ENCODE results near the gene NEAT1.

NEAT1 gene

DNA sequence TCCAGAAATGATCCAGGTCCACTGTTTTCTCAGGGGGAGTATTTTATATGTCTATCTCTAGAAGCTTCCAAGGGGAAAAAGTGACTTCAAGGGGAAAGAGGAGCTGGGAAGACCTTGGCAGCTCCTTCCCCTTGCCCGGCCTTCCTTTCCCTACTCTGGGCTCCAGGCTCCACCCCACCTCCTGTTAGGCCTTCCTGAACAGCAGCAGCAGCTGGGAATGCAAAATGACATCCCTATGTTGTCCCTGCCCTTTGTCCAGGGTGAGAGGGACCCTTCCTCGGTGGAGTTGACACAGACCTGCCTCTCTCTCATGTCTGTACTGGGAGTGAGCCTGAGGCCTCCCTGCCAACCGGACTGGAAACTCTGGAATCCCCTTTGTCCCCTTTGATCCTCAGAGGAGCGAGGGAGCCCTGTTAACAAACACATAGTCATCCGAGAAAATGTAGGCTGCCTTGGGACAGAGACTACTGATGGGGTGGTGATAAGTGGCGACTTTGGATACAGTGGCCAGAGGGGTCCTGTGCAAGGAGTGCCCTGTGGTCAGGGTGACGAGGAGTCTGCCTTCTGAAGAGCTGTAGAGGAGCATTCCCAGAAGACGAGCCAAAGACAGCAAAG, 67.2 kb downstream of the NEAT1 start:
- H3K36me3 ChIP-seq (replicated peaks; ENCODE audit: insufficient read depth, low read length) = no peaks in the 10 kb centered on the region
- H4K20me1 ChIP-seq (ENCODE audit: insufficient read depth, low read length) = no peaks in the 10 kb centered on the region
- no peaks in the 10 kb centered on the region for H3K27me3 ChIP-seq (replicated peaks; ENCODE audit: insufficient read depth, low read length)
- H3K4me2 ChIP-seq (ENCODE audit: low read depth, low read length) = no peak overlapping the region
- no peak for TF ChIP-seq EZH2phosphoT487 (IDR thresholded peaks at IDR 0.05; ENCODE audit: low read length)
- TF ChIP-seq, protein P1, sequence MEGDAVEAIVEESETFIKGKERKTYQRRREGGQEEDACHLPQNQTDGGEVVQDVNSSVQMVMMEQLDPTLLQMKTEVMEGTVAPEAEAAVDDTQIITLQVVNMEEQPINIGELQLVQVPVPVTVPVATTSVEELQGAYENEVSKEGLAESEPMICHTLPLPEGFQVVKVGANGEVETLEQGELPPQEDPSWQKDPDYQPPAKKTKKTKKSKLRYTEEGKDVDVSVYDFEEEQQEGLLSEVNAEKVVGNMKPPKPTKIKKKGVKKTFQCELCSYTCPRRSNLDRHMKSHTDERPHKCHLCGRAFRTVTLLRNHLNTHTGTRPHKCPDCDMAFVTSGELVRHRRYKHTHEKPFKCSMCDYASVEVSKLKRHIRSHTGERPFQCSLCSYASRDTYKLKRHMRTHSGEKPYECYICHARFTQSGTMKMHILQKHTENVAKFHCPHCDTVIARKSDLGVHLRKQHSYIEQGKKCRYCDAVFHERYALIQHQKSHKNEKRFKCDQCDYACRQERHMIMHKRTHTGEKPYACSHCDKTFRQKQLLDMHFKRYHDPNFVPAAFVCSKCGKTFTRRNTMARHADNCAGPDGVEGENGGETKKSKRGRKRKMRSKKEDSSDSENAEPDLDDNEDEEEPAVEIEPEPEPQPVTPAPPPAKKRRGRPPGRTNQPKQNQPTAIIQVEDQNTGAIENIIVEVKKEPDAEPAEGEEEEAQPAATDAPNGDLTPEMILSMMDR (IDR thresholded peaks at IDR 0.05; ENCODE audit: low read length) = no peak
- no peak for TF ChIP-seq EZH2 (optimal IDR thresholded peaks at IDR 0.05; ENCODE audit: low read depth, low read length)
- no peak overlapping the region for H2AFZ ChIP-seq (ENCODE audit: low read length)
- H3K4me3 ChIP-seq (ENCODE audit: low read length) = no peak overlapping the region
- peaks cover 17% of the 10 kb centered on the region; the same call in 1 of the 2 replicates for H3F3A ChIP-seq (ENCODE audit: insufficient read depth, low read length)
- H3K27ac ChIP-seq (ENCODE audit: low read length) = no peak overlapping the region
- no peak for DNase-seq
- no peaks in the 10 kb centered on the region for H3K9me2 ChIP-seq (replicated peaks; ENCODE audit: insufficient read depth, low read length)
- no peaks in the 10 kb centered on the region for H3K79me2 ChIP-seq (ENCODE audit: low read length)
- no peak overlapping the region for H3K9ac ChIP-seq (ENCODE audit: low read length)
- H3K4me1 ChIP-seq (ENCODE audit: low read length) = peaks cover 31% of the 10 kb centered on the region
- H3K9me3 ChIP-seq (replicated peaks; ENCODE audit: insufficient read depth, low read length) = no peaks in the 10 kb centered on the region

DNA sequence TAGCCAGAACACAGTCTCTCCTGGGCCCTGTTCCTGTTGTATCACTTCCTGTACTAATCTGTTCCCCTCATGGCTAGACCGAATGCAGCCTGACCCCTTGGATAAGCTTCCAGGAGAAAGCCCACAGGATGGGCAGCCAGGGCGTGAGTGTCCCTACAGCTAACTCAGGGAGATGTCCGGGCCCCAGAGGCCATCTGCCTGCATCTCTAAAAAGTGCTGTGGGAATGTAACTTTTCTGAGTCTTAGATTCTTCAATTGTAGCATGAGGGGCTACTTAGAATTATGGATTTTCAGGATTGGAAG, 68.5 kb downstream of the NEAT1 start:
- Histone ChIP-seq H3K4me2 (ENCODE audit: low read depth, low read length) (no peak overlapping the region), H3K4me1 (ENCODE audit: low read length) (peaks cover 33% of the 10 kb centered on the region), H3F3A (ENCODE audit: insufficient read depth, low read length) (peaks cover 18% of the 10 kb centered on the region), H3K27ac (ENCODE audit: low read length) (no peak overlapping the region), H3K9ac (ENCODE audit: low read length) (no peak overlapping the region), H3K9me2 (replicated peaks; ENCODE audit: insufficient read depth, low read length) (no peaks in the 10 kb centered on the region), H3K36me3 (replicated peaks; ENCODE audit: insufficient read depth, low read length) (no peaks in the 10 kb centered on the region), H3K27me3 (replicated peaks; ENCODE audit: insufficient read depth, low read length) (no peaks in the 10 kb centered on the region), H4K20me1 (ENCODE audit: insufficient read depth, low read length) (no peaks in the 10 kb centered on the region), H2AFZ (ENCODE audit: low read length) (no peak overlapping the region), H3K4me3 (ENCODE audit: low read length) (no peak overlapping the region), H3K9me3 (replicated peaks; ENCODE audit: insufficient read depth, low read length) (no peaks in the 10 kb centered on the region), H3K79me2 (ENCODE audit: low read length) (peaks cover 6% of the 10 kb centered on the region)
- TF ChIP-seq EZH2phosphoT487 (IDR thresholded peaks at IDR 0.05; ENCODE audit: low read length) (no peak), EZH2 (optimal IDR thresholded peaks at IDR 0.05; ENCODE audit: low read depth, low read length) (no peak)
- TF ChIP-seq, protein P1 (IDR thresholded peaks at IDR 0.05; ENCODE audit: low read length) = no peak
- no peak for DNase-seq

DNA sequence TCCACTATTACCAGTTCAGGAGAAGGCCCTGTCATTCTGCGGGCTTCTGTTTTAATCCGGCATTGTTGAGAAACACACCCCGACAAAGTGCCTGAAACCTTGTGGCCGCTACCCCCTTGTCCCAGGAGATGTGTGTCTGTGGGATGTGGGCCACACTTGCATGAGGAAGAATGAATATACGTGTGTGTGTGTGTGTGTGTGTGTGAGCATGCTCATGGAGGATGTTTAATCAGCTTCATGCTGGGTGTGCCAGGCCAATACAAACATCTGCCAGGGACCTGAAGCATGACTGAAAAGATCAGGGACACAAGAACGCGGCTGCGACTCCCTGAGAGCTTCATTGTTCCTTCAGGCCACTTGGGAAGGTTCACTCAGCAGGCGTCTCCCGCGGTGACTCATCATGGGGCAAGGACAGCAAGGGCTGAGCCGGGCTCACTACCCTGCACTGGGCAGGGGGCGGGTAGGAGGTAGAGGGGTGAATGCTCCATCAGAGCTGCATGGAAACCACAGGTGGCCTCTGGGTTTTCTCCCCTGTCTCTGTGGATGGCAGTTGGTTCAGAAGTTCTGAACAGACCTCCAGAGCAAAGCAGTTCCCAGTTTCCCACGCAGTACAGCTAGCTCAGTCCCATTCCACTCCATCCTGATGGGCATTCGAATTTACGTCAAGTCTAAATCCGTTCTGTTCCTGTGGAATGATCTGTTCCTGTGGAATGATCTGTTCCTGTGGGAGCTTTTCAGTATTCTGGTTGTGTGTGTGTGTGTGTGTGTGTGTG, 69.2 kb downstream of the NEAT1 start:
- H3F3A ChIP-seq (ENCODE audit: insufficient read depth, low read length) = peaks cover 25% of the 10 kb centered on the region
- H3K27ac ChIP-seq (ENCODE audit: low read length) = no peak overlapping the region
- no peak for DNase-seq
- H3K27me3 ChIP-seq (replicated peaks; ENCODE audit: insufficient read depth, low read length) = no peaks in the 10 kb centered on the region
- H3K4me1 ChIP-seq (ENCODE audit: low read length) = peaks cover 38% of the 10 kb centered on the region
- no peak overlapping the region for H3K9ac ChIP-seq (ENCODE audit: low read length)
- H3K79me2 ChIP-seq (ENCODE audit: low read length) = peaks cover 13% of the 10 kb centered on the region
- H3K9me3 ChIP-seq (replicated peaks; ENCODE audit: insufficient read depth, low read length) = no peaks in the 10 kb centered on the region
- H2AFZ ChIP-seq (ENCODE audit: low read length) = no peak overlapping the region
- H3K9me2 ChIP-seq (replicated peaks; ENCODE audit: insufficient read depth, low read length) = no peaks in the 10 kb centered on the region
- TF ChIP-seq EZH2phosphoT487 (IDR thresholded peaks at IDR 0.05; ENCODE audit: low read length) (no peak), EZH2 (optimal IDR thresholded peaks at IDR 0.05; ENCODE audit: low read depth, low read length) (no peak)
- TF ChIP-seq, protein P1 (IDR thresholded peaks at IDR 0.05; ENCODE audit: low read length) = no peak
- no peaks in the 10 kb centered on the region for H4K20me1 ChIP-seq (ENCODE audit: insufficient read depth, low read length)
- no peaks in the 10 kb centered on the region for H3K36me3 ChIP-seq (replicated peaks; ENCODE audit: insufficient read depth, low read length)
- no peak overlapping the region for H3K4me3 ChIP-seq (ENCODE audit: low read length)
- no peak overlapping the region for H3K4me2 ChIP-seq (ENCODE audit: low read depth, low read length)
